Ectodermal cell (in vitro differentiated cells): ENCODE measurements around the gene CD81.

ENCODE experiments used
- H3K27ac ChIP-seq: 2 replicates; pipeline ENCODE4 v1.7.0; 2013; ENCODE audit warnings: mild to moderate bottlenecking, low read depth, low read length; ENCODE audit not compliant: insufficient read depth, poor library complexity, severe bottlenecking
- H3K27me3 ChIP-seq: 2 replicates; pipeline ENCODE4 v1.7.0; 2013; ENCODE audit warnings: mild to moderate bottlenecking, low read length; ENCODE audit not compliant: insufficient read depth, control insufficient read depth, poor library complexity, severe bottlenecking
- H3K36me3 ChIP-seq: one replicate; pipeline ENCODE4 v1.7.0; 2013; ENCODE audit warnings: low read length; ENCODE audit not compliant: control insufficient read depth, insufficient read depth
- H3K4me1 ChIP-seq: one replicate; pipeline ENCODE4 v1.7.0; 2013; ENCODE audit warnings: low read length; ENCODE audit not compliant: control insufficient read depth, insufficient read depth
- H3K4me3 ChIP-seq: 2 replicates; pipeline ENCODE4 v1.7.0; 2013; ENCODE audit warnings: low read depth, low read length, control low read depth; ENCODE audit not compliant: insufficient read depth
- H3K9me3 ChIP-seq: 2 replicates; pipeline ENCODE4 v1.7.0; 2013; ENCODE audit warnings: mild to moderate bottlenecking, low read length, moderate library complexity; ENCODE audit not compliant: control insufficient read depth
- WGBS, 2 experiments: methylation state at CpG; one replicate each; pipeline ENCODE4 v1.1.7; 2013; ENCODE audit warnings: missing lambda C conversion rate in 2 of 2; 5-methylcytosine and 5-hydroxymethylcytosine counted together

CD81 gene

GRCh38 chr11:2445746-2446551 lies 68.8 kb downstream of the CD81 start:
- Histone ChIP-seq H3K4me1 (no peaks in the 10 kb centered on the region), H3K9me3 (no peaks in the 10 kb centered on the region), H3K27me3 (peaks cover 96% of the 10 kb centered on the region), H3K36me3 (no peaks in the 10 kb centered on the region), H3K4me3 (no peak overlapping the region), H3K27ac (no peak overlapping the region)
- 78 to 79% methylated on average over 23 of the region's 23 CpGs for WGBS, 2 experiments

- peaks cover 91% of the 10 kb centered on the region for H3K27me3 ChIP-seq
- H3K9me3 ChIP-seq: no peaks in the 10 kb centered on the region
- no peak overlapping the region for H3K4me3 ChIP-seq
- H3K4me1 ChIP-seq: no peaks in the 10 kb centered on the region
- no peak overlapping the region for H3K27ac ChIP-seq
- 89 to 90% methylated on average over 15 of the region's 15 CpGs for WGBS, 2 experiments
- H3K36me3 ChIP-seq: no peaks in the 10 kb centered on the region
Measured at GRCh38 chr11:2446590-2447252, 69.6 kb downstream of the CD81 start.
